Upper lobe of left lung (tissue), 4 donors: ENCODE measurements around the gene ARID3A.

ENCODE experiments used
- CTCF ChIP-seq, 6 experiments: fragments of 450-650 bp in 4 of 6; fragments of 200-600 bp in 2 of 6; sonication (generic) in 2 of 6; IDR thresholded peaks; one replicate each; pipeline ENCODE4 v1.5.1; 2016 to 2019; ENCODE audit warnings: antibody characterized with exemption in 6 of 6
- EP300 ChIP-seq, 4 donors: sonication (generic); formaldehyde crosslinking; IDR thresholded peaks; one replicate each; pipeline ENCODE4 v1.5.1; 2017; ENCODE audit warnings: antibody characterized with exemption in 4 of 4, control low read depth in 2 of 4

- no peak for TF ChIP-seq EP300 (IDR thresholded peaks at IDR 0.05)
- TF ChIP-seq CTCF (IDR thresholded peaks at IDR 0.05) = no peak
Observed at GRCh38 chr19:926589-927350, 935 bp downstream of the ARID3A start.
